Kidney (tissue), 14 donors: ENCODE data around the gene PDZD2. TPM values are rescaled to one million over a fixed set of nuclear protein-coding genes. Genes with fewer than 3 reads are reported as not detected.

ENCODE experiments used
- DNase-seq, 5 donors: peaks; one replicate each; pipeline ENCODE4 v3.0.0-alpha.2; 2013 to 2020
- FAIRE-seq: peaks from 2 replicates; lab custom pipeline; 2012; peaks lifted over from hg19 to GRCh38; lab: Jason Lieb, UNC
- H3K27ac ChIP-seq, 2 donors: one replicate each; pipeline ENCODE4 v1.7.0; 2013; ENCODE audit warnings: low read depth in 2 of 2, low read length in 2 of 2, inconsistent platforms in 1 of 2
- H3K27me3 ChIP-seq: one replicate; pipeline ENCODE4 v1.7.1; 2013; ENCODE audit warnings: low read length, inconsistent platforms; ENCODE audit not compliant: control insufficient read depth, insufficient read depth
- H3K36me3 ChIP-seq, 3 donors: one replicate each; pipeline versions ENCODE4 v1.7.0 to v1.7.1; 2013; ENCODE audit warnings: low read length in 3 of 3, control low read depth in 1 of 3, inconsistent platforms in 1 of 3; ENCODE audit not compliant: insufficient read depth in 3 of 3, control insufficient read depth in 2 of 3
- H3K4me1 ChIP-seq, 3 donors: one replicate each; pipeline versions ENCODE4 v1.7.0 to v1.7.1; 2013; ENCODE audit warnings: low read length in 3 of 3, inconsistent platforms in 1 of 3, low read depth in 1 of 3; ENCODE audit not compliant: control insufficient read depth in 2 of 3, insufficient read depth in 2 of 3
- H3K4me3 ChIP-seq, 3 donors: one replicate each; pipeline versions ENCODE4 v1.7.0 to v1.8.1; 2013; ENCODE audit warnings: low read length in 3 of 3, control low read depth in 1 of 3, inconsistent platforms in 1 of 3
- H3K9ac ChIP-seq, 3 donors: one replicate each; pipeline versions ENCODE4 v1.7.0 to v1.7.1; 2013; ENCODE audit warnings: low read length in 3 of 3, control low read depth in 1 of 3, inconsistent platforms in 1 of 3
- H3K9me3 ChIP-seq, 3 donors: one replicate each; pipeline versions ENCODE4 v1.7.0 to v1.7.1; 2013; ENCODE audit warnings: low read length in 3 of 3, control low read depth in 1 of 3, inconsistent platforms in 1 of 3; ENCODE audit not compliant: control insufficient read depth in 2 of 3, insufficient read depth in 1 of 3
- CTCF ChIP-seq: IDR thresholded peaks from 3 replicates; pipeline ENCODE4 v1.5.1; 2012; ENCODE audit warnings: mild to moderate bottlenecking, moderate library complexity, borderline replicate concordance; ENCODE audit not compliant: insufficient read depth; ENCODE audit errors: extremely low read depth
- intact Hi-C: fragments of 100-400 bp; cut with DNase I; formaldehyde crosslinking; loops from one replicate; pipeline ENCODE4 v1.11.1; 2022
- polyA plus RNA-seq: library from polyadenylated mRNA; stranded (reverse); fragments of 350-450 nt; fragmentation: Illumina TruSeq; extraction: RNeasy Lipid Tissue Mini Kit (QIAGEN cat#74804); gene quantifications from one replicate; pipeline ENCODE4 v1.2.3, GENCODE V29; 2014; ENCODE audit warnings: low read depth, low replicate concordance; ENCODE audit not compliant: insufficient read depth
- total RNA-seq: library from RNA; stranded (reverse); fragmentation: NEBNext Ultra II Directional; extraction: Animal tissue kit (Norgen Biotek cat#: 25700); gene quantifications from one replicate; pipeline ENCODE4 v1.2.1, GENCODE V29; 2021
- donor health status: control.
- donor health status: control.
- donor health status: control.
- donor health status: control.
- donor health status: control.
- donor health status: DM: yes; HTN: yes; CAD: no.
- donor health status: Normal renal cell carcinoma (clear cell type).

PDZD2 gene
- total and polyA plus RNA-seq, 2 donors from 2014 or later = 6.2 to 14.8 TPM

- TF ChIP-seq CTCF = no peak
- no peaks in the 10 kb centered on the region for H3K27me3 ChIP-seq
- no peaks in the 10 kb centered on the region for H3K36me3 ChIP-seq
- H3K27ac ChIP-seq = no peak overlapping the region
- no peaks in the 10 kb centered on the region for H3K4me1 ChIP-seq
- no peak overlapping the region for H3K9ac ChIP-seq
- no peak overlapping the region for H3K4me3 ChIP-seq
- no peaks in the 10 kb centered on the region for H3K9me3 ChIP-seq
- FAIRE-seq (no peak), DNase-seq (no peak)
- intact Hi-C loops = no loop called here
Measured at GRCh38 chr5:31900296-31900865, 261.4 kb downstream of the PDZD2 start.

- no peak overlapping the region for H3K4me3 ChIP-seq
- no peaks in the 10 kb centered on the region for H3K9me3 ChIP-seq
- H3K36me3 ChIP-seq = no peaks in the 10 kb centered on the region
- no peaks in the 10 kb centered on the region for H3K27me3 ChIP-seq
- intact Hi-C loops = no loop called here
- no peak overlapping the region for H3K9ac ChIP-seq
- H3K27ac ChIP-seq = no peak overlapping the region
- FAIRE-seq (no peak), DNase-seq (no peak)
- TF ChIP-seq CTCF = no peak
- H3K4me1 ChIP-seq = no peaks in the 10 kb centered on the region
Measured at GRCh38 chr5:31901807-31902530, 263.0 kb downstream of the PDZD2 start.

GRCh38 chr5:31908396-31908795 is 269.5 kb downstream of the PDZD2 start:
- no peak overlapping the region for H3K4me3 ChIP-seq
- no peaks in the 10 kb centered on the region for H3K36me3 ChIP-seq
- H3K27ac ChIP-seq = no peak overlapping the region
- intact Hi-C loops = no loop called here
- H3K9ac ChIP-seq = no peak overlapping the region
- H3K4me1 ChIP-seq = no peaks in the 10 kb centered on the region
- FAIRE-seq (no peak), DNase-seq (no peak)
- no peaks in the 10 kb centered on the region for H3K9me3 ChIP-seq
- TF ChIP-seq CTCF = no peak
- no peaks in the 10 kb centered on the region for H3K27me3 ChIP-seq

- FAIRE-seq (no peak), DNase-seq (no peak)
- intact Hi-C loops = no loop called here
- no peak for TF ChIP-seq CTCF
- H3K27ac ChIP-seq = no peak overlapping the region
- H3K9ac ChIP-seq = no peak overlapping the region
- no peaks in the 10 kb centered on the region for H3K27me3 ChIP-seq
- H3K9me3 ChIP-seq = no peaks in the 10 kb centered on the region
- no peaks in the 10 kb centered on the region for H3K4me1 ChIP-seq
- H3K4me3 ChIP-seq = no peak overlapping the region
- H3K36me3 ChIP-seq = no peaks in the 10 kb centered on the region
Measured at GRCh38 chr5:31909073-31909472, 270.1 kb downstream of the PDZD2 start.
